GM12873 (cell line): ENCODE data around the gene MFRP.

Experiments used
- CTCF ChIP-seq: IDR thresholded peaks from 2 replicates; pipeline ENCODE4 v1.5.1; 2012; ENCODE audit warnings: low read depth, mild to moderate bottlenecking, moderate library complexity, low read length, control low read depth; ENCODE audit not compliant: insufficient read depth; ENCODE audit errors: missing control alignments

Gene MFRP

GRCh38 chr11:119329320-119329719 lies 17.2 kb downstream of the MFRP start:
- no peak for TF ChIP-seq CTCF

GRCh38 chr11:119324189-119324588 lies 22.3 kb downstream of the MFRP start:
- no peak for TF ChIP-seq CTCF

GRCh38 chr11:119323532-119324033 lies 22.9 kb downstream of the MFRP start:
- peak; percentile 81 for TF ChIP-seq CTCF

- TF ChIP-seq CTCF: no peak
These were observed 23.5 kb downstream of the MFRP start for GRCh38 chr11:119322921-119323531.

GRCh38 chr11:119322360-119322739 lies 24.2 kb downstream of the MFRP start:
- no peak for TF ChIP-seq CTCF

GRCh38 chr11:119320776-119321524 lies 25.6 kb downstream of the MFRP start:
- no peak for TF ChIP-seq CTCF

GRCh38 chr11:119320240-119320775 lies 26.2 kb downstream of the MFRP start:
- no peak for TF ChIP-seq CTCF
